ENCODE measurements around the gene FAM124A.

GRCh38 chr13:51331354-51331861 is 109.2 kb downstream of the FAM124A start:
- TF ChIP-seq POLR2AphosphoS5 (IDR thresholded peaks at IDR 0.05; ENCODE audit: low read depth, low read length) (no peak), CTCF (IDR thresholded peaks at IDR 0.05) (no peak), REST (IDR thresholded peaks at IDR 0.05; ENCODE audit: insufficient read depth in 1 of 2, low read depth in 2 of 2, low read length in 1 of 2) (no peak), SIN3A (IDR thresholded peaks at IDR 0.05; ENCODE audit: borderline replicate concordance, insufficient read depth, low read depth, low read length) (no peak)

All from Panc1 (cell line).